SJSA1 (cell line): ENCODE data around the gene STX16. TPM values are rescaled to one million over a fixed set of nuclear protein-coding genes. Genes with fewer than 3 reads are reported as not detected.

Experiments
- DNase-seq, 2 experiments: peaks; one replicate each; pipeline ENCODE4 v3.0.0-alpha.2; 2015 to 2020; ENCODE audit warnings: low spot score in 2 of 2, low read depth in 1 of 2
- H3K27ac ChIP-seq: fragments of 250-450 bp; sonication (Bioruptor Pico); 2 replicates; pipeline ENCODE4 v1.5.1; 2020; ENCODE audit warnings: mild to moderate bottlenecking, moderate library complexity
- H3K27me3 ChIP-seq: fragments of 250-450 bp; sonication (Bioruptor Pico); replicated peaks from 2 replicates; pipeline ENCODE4 v1.5.1; 2020; ENCODE audit warnings: mild to moderate bottlenecking, moderate library complexity
- H3K36me3 ChIP-seq: fragments of 250-450 bp; sonication (Bioruptor Pico); 2 replicates; pipeline ENCODE4 v1.5.1; 2020; ENCODE audit warnings: mild to moderate bottlenecking
- H3K4me1 ChIP-seq: fragments of 250-450 bp; sonication (Bioruptor Pico); replicated peaks from 2 replicates; pipeline ENCODE4 v1.6.1; 2021; ENCODE audit warnings: mild to moderate bottlenecking
- H3K4me3 ChIP-seq: fragments of 250-450 bp; sonication (Bioruptor Pico); 2 replicates; pipeline ENCODE4 v1.5.1; 2020; ENCODE audit warnings: mild to moderate bottlenecking
- H3K9me3 ChIP-seq: fragments of 250-450 bp; sonication (Bioruptor Pico); replicated peaks from 2 replicates; pipeline ENCODE4 v1.5.1; 2020; ENCODE audit warnings: mild to moderate bottlenecking
- total RNA-seq: library from RNA; depleted of rRNA; stranded (reverse); fragments of >200 nt; shearing (Covaris generic); gene quantifications from 2 replicates; pipeline ENCODE4 v1.2.3, GENCODE V29; 2014

Gene STX16
- total RNA-seq, 1 experiment from 2014 or later = 26.2 TPM

DNA sequence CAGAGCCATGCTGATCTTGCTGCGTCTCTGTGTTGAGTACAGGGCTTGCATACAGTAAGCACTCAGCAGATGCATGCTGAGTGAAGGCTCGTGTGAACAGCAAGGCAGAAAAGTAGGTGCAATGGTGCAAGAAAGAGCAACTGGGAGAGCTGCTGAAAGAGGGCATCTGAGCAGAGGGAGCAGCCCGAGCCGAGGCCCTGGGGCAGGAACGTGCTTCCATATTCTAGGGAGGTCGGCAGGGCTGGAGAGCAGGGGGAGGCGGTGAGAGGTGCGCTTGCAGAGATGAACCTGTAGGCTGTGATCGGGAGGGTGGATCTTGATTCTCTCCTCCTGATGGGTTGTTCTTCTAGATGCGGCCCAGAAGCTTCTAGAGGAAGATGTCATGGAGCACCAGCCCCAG is 26.4 kb upstream of the STX16 start:
- H3K36me3 ChIP-seq = no peaks in the 10 kb centered on the region; the same call in 1 of the 2 replicates
- DNase-seq = no peak
- peak overlapping the region; percentile 90 for H3K27ac ChIP-seq
- H3K4me3 ChIP-seq = no peak overlapping the region
- H3K27me3 ChIP-seq = no peaks in the 10 kb centered on the region
- H3K9me3 ChIP-seq = no peaks in the 10 kb centered on the region
- H3K4me1 ChIP-seq = peaks cover 53% of the 10 kb centered on the region

DNA sequence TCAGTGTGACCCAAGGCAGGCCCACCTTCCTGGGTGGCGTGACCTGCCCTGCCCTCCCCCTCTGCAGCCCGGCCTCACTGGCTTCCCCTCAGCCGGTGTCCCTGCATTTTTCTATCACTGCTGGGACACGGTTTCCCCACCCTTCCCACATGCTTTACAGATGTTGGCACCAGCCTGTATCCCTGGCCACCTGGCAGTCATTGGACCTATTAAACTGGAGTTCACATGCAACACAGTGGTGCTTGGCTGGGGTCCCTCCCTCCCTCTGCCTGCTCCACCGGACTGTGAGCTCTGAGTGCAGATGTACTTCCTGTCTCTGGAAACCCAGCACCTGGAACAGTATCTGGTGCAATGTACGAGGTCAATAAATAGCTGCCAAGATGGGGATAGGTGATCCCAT is 25.5 kb upstream of the STX16 start:
- H3K9me3 ChIP-seq = no peaks in the 10 kb centered on the region
- H3K36me3 ChIP-seq = no peaks in the 10 kb centered on the region; the same call in 1 of the 2 replicates
- DNase-seq = no peak
- H3K4me3 ChIP-seq = no peak overlapping the region
- no peak overlapping the region for H3K27ac ChIP-seq
- peaks cover 62% of the 10 kb centered on the region for H3K4me1 ChIP-seq
- no peaks in the 10 kb centered on the region for H3K27me3 ChIP-seq

DNA sequence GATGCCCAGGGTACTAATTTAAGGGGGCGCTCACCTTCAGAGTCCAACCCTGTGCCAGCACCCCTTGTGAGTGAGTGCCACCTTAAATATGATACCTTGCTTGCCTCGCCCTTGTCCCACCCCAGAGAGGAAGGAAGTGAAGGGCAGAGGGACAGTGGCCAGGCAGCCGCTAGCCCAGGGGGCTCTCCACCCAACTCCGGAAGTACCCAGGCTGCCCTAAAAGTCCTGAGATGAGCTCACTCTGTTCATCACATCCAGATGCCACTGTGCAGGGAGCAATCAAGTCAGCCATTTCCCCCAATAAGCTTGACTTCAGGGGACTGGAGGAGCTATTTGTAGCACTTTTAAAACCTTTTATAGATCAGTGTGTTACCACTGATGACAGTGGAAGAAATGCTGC is 25.0 kb upstream of the STX16 start:
- H3K4me1 ChIP-seq = peaks cover 66% of the 10 kb centered on the region
- H3K27me3 ChIP-seq = no peaks in the 10 kb centered on the region
- H3K9me3 ChIP-seq = no peaks in the 10 kb centered on the region
- H3K27ac ChIP-seq = no peak overlapping the region
- no peaks in the 10 kb centered on the region; the same call in 1 of the 2 replicates for H3K36me3 ChIP-seq
- DNase-seq = no peak
- no peak overlapping the region for H3K4me3 ChIP-seq

DNA sequence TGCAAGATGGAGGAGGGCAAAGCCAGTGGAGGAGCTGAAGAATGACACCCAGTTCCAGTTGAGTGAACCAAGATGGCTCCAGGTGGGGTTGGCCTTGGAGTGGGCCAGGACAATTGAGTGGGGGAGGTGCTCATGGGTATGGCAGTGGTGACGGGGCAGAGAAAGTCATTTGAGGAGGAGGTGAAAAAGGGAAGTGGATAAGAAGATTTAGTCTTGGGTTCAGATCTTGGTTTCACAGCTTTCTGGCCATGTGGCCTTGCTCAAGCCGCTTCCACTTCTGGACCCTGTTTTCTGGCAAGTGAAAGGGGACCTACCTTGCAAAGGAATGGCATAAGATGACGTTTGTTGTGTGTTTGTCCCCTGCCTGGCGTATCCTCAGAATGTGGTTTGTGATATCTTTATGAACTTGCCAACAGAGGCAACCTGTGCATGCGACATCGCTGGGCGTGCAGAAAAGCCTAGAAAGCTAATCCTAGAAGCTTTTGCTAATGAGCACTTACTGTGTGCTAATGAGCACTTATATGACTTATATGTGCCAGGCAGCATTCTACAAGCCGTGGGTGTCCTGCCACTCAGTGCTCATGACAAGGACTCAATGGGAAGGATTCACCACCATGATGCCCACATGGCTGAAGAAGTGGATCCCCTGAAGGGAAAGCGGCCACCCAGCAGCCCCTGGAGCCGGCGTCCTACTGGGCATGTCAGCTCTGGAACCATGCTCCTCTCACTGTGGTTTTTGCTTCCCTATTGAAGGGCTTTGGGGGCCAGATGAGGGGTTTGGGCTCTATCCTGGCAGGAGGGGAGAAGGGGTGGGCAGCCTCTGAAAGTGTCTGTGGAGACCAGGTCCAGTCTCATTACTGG is 23.6 kb upstream of the STX16 start:
- Histone ChIP-seq H3K9me3 (no peaks in the 10 kb centered on the region), H3K4me3 (no peak overlapping the region), H3K27ac (no peak overlapping the region), H3K36me3 (no peaks in the 10 kb centered on the region; the same call in 1 of the 2 replicates), H3K27me3 (no peaks in the 10 kb centered on the region), H3K4me1 (peaks cover 73% of the 10 kb centered on the region)
- DNase-seq = no peak

DNA sequence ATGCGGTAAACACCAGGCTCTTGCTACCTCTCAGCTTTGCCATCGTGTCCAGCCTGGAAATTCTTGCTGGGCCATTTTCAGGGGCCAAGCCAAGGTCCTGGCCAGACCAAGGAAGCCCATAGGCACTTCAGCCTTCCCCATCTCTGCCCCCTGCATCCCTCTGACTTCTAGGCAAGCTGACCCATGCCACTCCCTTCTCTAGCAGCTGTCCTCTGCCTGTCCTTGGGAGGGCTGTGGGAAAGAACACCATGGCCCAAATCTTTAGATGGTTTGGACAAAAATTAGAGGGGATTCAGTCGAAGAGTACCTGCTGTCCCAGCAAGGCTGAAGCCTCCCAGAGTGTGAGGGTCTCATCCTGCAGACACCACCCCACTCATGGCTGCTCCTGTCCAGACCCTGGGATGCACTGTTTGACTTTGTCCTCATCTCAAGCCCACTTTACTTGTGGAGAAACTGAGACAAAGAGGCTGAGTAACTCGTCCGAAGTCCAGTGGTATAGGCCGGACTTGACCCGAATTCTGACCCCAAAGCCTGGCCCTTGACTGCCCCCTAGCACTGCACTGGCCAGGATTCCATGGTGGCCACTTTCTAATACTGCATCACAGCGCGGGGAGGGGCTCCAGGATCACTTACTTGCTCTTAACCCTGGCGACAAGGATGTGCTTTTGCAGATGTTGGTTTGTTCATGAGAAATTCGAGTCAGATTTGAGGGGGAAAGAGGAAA is 22.4 kb upstream of the STX16 start:
- H3K27ac ChIP-seq = no peak overlapping the region

DNA sequence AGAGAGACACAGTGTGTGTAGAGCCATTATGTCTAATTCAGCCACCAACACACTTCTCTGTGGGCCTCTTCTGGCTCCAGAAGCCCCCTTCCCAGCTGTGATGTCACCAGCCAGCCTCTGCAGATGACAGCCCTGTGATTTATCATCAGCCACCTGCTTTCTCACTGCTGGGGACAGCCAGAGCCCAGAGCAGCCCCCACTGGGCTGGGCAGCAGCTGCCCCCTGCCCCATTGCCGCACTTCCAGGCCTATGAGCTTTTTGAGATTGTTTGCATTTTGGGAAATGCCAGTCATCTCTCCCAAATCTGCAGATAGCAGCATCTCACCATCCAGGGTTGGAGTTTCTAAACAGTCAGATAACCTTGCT is 21.9 kb upstream of the STX16 start:
- Histone ChIP-seq H3K27me3 (no peaks in the 10 kb centered on the region), H3K4me1 (peaks cover 56% of the 10 kb centered on the region), H3K36me3 (no peaks in the 10 kb centered on the region), H3K27ac (peak overlapping the region; percentile 83), H3K4me3 (no peak overlapping the region), H3K9me3 (no peaks in the 10 kb centered on the region)
- DNase-seq = no peak

More for the DNA sequence above, 22.4 kb upstream of the STX16 start:
- DNase-seq = no peak
- H3K36me3 ChIP-seq = no peaks in the 10 kb centered on the region
- H3K27me3 ChIP-seq = no peaks in the 10 kb centered on the region
- peaks cover 61% of the 10 kb centered on the region for H3K4me1 ChIP-seq
- no peaks in the 10 kb centered on the region for H3K9me3 ChIP-seq
- no peak overlapping the region for H3K4me3 ChIP-seq

DNA sequence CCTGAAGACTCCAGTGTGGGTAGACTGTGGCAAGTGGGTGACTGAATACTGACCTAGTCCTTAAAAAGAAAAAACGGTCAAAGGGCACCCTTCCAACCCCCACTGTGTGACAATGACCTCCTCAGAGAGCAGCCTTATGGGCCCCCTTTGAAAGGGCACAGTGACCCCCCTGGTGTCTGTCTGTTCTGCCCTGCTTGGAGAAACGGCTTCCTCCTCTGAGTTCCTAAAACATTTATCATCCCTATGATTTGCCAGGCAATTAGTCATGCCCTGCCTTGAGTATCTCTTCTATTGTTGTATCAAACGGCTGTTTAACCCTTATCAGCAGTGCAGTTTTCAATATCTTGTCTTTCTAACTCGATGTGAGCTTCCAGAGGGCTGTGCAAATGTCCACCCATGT is 21.0 kb upstream of the STX16 start:
- peak; percentile 82 to 88 for DNase-seq
- no peaks in the 10 kb centered on the region for H3K9me3 ChIP-seq
- peak overlapping the region; percentile 83 for H3K27ac ChIP-seq
- no peaks in the 10 kb centered on the region for H3K27me3 ChIP-seq
- H3K36me3 ChIP-seq = no peaks in the 10 kb centered on the region
- H3K4me3 ChIP-seq = no peak overlapping the region
- H3K4me1 ChIP-seq = peaks cover 52% of the 10 kb centered on the region

DNA sequence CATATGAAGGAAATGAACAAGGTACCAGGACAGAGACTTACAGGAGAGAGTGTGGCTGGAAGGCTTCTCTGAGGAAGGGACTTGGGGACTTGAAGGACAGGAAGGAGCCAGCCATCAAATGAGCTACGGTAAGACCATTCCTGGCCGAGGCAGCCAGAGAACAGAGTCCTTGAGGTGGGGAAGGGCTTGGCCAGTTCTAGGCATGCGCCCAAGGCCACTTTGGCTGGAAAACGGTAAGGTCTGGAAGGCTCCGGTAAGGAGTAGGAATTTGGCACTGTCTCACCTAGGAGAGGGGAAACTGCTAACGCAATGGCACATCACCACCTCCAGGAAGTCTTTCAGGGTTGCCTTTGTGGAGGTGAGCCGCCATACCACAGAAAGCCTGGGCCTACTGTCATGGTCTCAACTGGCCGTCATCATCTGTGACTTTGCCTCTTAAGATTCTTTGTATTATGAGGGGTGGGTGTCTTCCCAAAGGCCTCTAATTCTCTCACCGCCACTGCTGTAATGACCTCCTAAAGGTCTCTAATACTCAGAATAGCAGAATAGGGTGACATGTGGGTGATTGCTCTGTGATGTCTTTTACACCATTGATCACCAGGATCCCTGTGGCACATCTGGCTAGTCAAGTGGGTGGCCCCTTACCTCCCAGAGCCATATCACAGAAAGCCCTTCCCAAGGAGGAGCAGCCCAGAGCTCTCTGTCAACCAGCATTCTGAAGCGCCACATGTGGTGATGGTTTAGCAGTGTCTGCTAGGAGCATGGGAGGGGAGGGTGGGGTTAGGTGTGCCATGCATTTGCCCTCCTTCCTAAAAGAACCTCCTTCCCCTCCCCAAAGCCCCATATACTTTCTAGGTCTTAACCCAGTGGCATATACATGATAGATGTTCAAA is 17.7 kb upstream of the STX16 start:
- H3K27ac ChIP-seq = no peak overlapping the region
- H3K36me3 ChIP-seq = no peaks in the 10 kb centered on the region
- H3K27me3 ChIP-seq = no peaks in the 10 kb centered on the region
- no peak for DNase-seq
- H3K4me1 ChIP-seq = peaks cover 49% of the 10 kb centered on the region
- no peak overlapping the region for H3K4me3 ChIP-seq
- H3K9me3 ChIP-seq = no peaks in the 10 kb centered on the region

DNA sequence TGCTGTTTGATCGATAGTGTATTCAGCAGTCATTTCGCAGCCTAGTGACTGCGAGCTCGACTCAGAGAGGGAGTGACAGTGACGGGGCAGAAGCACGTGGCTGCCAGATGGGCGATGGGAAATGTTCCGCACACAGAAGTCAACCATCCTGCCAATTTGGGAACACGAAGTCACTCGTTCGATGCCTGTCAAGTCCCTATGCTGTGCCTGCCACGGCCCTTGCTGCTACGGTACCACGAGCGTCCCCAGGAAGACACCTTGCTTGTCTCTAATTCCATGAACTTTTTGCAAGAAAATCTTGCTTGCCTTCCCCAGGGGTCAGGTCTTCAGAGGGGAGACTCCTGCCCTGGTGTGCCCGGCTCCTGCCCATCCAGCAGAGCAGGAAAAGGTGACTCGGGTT is 17.0 kb upstream of the STX16 start:
- Histone ChIP-seq H3K27me3 (no peaks in the 10 kb centered on the region), H3K4me1 (peaks cover 42% of the 10 kb centered on the region), H3K9me3 (no peaks in the 10 kb centered on the region), H3K4me3 (no peak overlapping the region), H3K36me3 (no peaks in the 10 kb centered on the region), H3K27ac (no peak overlapping the region)
- DNase-seq = no peak

DNA sequence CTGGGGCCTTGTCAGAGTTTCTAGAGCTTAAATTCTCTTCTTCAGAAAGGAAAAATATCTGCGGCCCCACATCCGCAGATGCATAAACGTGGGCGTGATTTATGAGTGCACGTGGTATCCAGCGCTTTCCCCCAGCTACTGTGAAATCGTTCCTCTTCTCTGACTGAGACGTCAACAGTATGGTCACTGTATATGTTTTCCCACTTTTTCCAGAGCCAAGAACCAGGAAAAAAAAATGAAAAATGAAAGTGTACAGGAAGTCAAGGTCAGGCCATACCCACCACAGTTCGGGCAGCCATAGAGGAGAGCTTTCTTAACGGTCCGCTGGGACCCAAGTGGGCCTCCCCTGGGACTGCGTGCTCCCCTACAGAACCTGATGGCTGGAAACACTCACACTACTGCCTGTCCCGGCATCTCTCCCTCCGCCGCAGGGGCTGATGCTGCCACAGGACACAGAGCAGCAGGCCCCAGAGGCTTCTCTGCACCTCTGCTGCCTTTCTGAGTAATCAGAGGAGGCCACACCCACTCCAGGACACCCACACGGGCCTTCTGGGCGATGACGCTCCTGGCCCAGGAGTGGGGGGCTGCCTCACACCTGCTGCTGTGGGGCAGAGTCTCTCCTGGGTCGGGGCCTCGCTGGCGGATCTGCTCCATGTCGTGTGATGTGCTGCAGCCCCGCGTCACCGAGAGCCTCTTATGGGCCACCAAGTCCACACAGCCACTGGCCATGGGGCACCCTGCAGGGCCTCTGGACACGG is 16.4 kb upstream of the STX16 start:
- H3K9me3 ChIP-seq = no peaks in the 10 kb centered on the region
- H3K27me3 ChIP-seq = no peaks in the 10 kb centered on the region
- no peaks in the 10 kb centered on the region for H3K36me3 ChIP-seq
- H3K27ac ChIP-seq = no peak overlapping the region
- H3K4me3 ChIP-seq = no peak overlapping the region
- DNase-seq = no peak
- peaks cover 37% of the 10 kb centered on the region for H3K4me1 ChIP-seq

DNA sequence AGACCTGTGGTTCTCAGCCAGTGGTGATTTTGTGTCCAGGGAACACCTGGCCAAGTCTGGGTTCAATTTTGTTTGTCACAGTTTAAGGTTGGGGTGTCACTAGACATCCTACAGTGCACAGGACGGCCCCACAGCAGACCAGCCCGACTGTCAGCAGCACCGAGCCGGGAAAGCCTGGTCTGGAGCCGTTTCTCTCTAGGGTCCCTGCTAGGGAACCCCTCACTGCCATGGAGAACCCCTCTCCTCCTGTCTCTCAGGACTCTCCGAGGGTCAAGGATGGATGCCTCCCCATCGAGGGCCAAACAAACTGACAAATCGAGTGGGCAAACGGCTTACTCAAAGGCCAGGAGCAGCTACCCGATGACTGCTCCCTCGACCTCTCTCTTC is 15.8 kb upstream of the STX16 start:
- H3K4me3 ChIP-seq = no peak overlapping the region
- no peaks in the 10 kb centered on the region for H3K36me3 ChIP-seq
- no peak for DNase-seq
- no peaks in the 10 kb centered on the region for H3K9me3 ChIP-seq
- no peak overlapping the region for H3K27ac ChIP-seq
- peaks cover 37% of the 10 kb centered on the region for H3K4me1 ChIP-seq
- no peaks in the 10 kb centered on the region for H3K27me3 ChIP-seq

DNA sequence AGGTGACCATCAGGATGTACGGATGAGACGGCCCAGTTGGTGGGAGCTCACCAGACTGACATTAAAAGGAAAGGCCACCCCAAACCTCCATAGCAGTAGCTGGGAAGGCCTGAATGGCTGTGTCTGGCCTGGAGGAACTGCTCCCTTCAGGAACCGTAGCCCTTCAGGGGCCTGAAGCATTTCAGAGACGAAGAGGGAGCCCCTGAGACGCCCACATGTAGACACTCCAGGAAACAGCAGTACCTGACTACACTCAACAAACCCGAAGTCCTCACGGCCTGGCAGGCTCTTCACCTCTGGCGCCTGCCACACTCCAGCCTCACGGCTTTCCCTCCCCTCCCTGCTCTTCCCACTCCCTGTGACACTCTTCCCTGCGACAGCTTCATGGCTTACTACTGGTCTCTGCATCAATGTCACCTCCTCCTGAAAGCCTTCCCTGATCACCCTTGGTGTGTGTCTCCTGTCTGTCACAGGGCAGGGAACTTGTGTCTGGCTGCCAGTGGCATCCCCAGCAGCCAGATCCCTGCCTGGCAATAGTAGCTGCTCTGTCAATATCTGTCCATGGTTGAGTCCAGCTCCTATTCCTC is 14.6 kb upstream of the STX16 start:
- Histone ChIP-seq H3K27me3 (no peaks in the 10 kb centered on the region), H3K4me3 (no peak overlapping the region), H3K9me3 (no peaks in the 10 kb centered on the region), H3K27ac (no peak overlapping the region), H3K36me3 (no peaks in the 10 kb centered on the region), H3K4me1 (peaks cover 31% of the 10 kb centered on the region)
- DNase-seq = no peak

DNA sequence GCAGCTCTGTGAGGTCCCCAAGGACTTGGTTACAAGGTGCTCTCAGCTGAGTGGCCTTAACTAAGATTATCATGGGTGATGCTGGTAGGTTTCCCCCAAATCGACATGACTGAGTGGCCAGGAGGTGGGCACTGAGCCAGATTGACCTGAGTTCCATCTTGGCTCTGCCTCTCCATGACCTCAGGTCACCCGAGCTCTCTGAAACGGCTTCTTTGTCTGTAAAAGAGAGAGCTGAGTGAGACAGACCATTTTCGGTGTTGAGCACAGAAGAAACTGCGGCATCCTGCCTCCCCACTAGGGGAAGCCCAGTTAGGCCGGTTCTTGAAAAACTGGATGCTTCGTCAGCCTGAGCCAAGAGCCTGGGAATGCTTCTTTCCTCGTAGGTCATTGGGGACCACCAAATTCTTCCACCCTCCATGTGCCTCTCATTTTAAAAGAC is 14.1 kb upstream of the STX16 start:
- no peak for DNase-seq
- H3K9me3 ChIP-seq = no peaks in the 10 kb centered on the region

More for the DNA sequence above, 14.1 kb upstream of the STX16 start:
- no peak overlapping the region for H3K4me3 ChIP-seq
- no peak overlapping the region for H3K27ac ChIP-seq
- no peaks in the 10 kb centered on the region for H3K36me3 ChIP-seq
- no peaks in the 10 kb centered on the region for H3K27me3 ChIP-seq
- peaks cover 26% of the 10 kb centered on the region for H3K4me1 ChIP-seq
